ENCODE results near the gene SRF. TPM values are rescaled to one million over a fixed set of nuclear protein-coding genes. Genes with fewer than 3 reads are reported as not detected.

The SRF gene
- 0.74 and 0.99 TPM in 2 replicates for polyA plus RNA-seq

GRCh38 chr6:43170931-43171706 lies at the start of gene SRF:
Gene SRF (plus strand): TSS chr6:43171269. CDS start chr6:43171657, 388 bp downstream.

GRCh38 chr6:43181942-43182860 lies 11.1 kb downstream of the SRF start, which contains the start of gene CUL9:
Gene CUL9 (plus strand): TSS chr6:43182196. CDS start chr6:43184311, 2,115 bp downstream.

GRCh38 chr6:43228951-43229802 lies 58.1 kb downstream of the SRF start, which contains the start of gene DNPH1:
Gene DNPH1 (minus strand): TSS chr6:43229481. CDS start chr6:43229456, 25 bp downstream.

Other genes with a start within 250 kb of the SRF start
- 10.8 and 13.8 TPM in 2 replicates for gene CNPY3, start 241.8 kb upstream of the SRF start, polyA plus RNA-seq
- gene GNMT, start 210.5 kb upstream of the SRF start, polyA plus RNA-seq = 0.85 TPM in 1 of 2 replicates, not detected in the other
- 1.8 and 3.6 TPM in 2 replicates for gene PEX6, start 192.1 kb upstream of the SRF start, polyA plus RNA-seq
- gene PPP2R5D, start 186.7 kb upstream of the SRF start, polyA plus RNA-seq = 14.2 and 30.0 TPM in 2 replicates
- 163 and 191 TPM in 2 replicates for gene MEA1, start 157.3 kb upstream of the SRF start, polyA plus RNA-seq
- gene KLHDC3, start 157.0 kb upstream of the SRF start, polyA plus RNA-seq = 23.8 and 31.7 TPM in 2 replicates
- 26.2 and 30.9 TPM in 2 replicates for gene RRP36, start 149.6 kb upstream of the SRF start, polyA plus RNA-seq
- 0.74 and 2.5 TPM in 2 replicates for gene CUL7, start 117.4 kb upstream of the SRF start, polyA plus RNA-seq
- gene MRPL2, start 111.8 kb upstream of the SRF start, polyA plus RNA-seq = 48.1 and 61.6 TPM in 2 replicates
- gene KLC4, start 111.6 kb upstream of the SRF start, polyA plus RNA-seq = 7.8 and 17.5 TPM in 2 replicates
- not detected in 2 replicates for gene PTK7, start 95.0 kb upstream of the SRF start, polyA plus RNA-seq
- gene CUL9, start 10.9 kb downstream of the SRF start, polyA plus RNA-seq = 2.7 and 5.5 TPM in 2 replicates
- gene DNPH1, start 58.2 kb downstream of the SRF start, polyA plus RNA-seq = 8.7 and 9.2 TPM in 2 replicates
- gene TTBK1, start 72.2 kb downstream of the SRF start, polyA plus RNA-seq = 0.62 and 0.66 TPM in 2 replicates
- gene SLC22A7, start 127.0 kb downstream of the SRF start, polyA plus RNA-seq = 0.63 TPM in 1 of 2 replicates, not detected in the other
- gene CRIP3, start 137.6 kb downstream of the SRF start, polyA plus RNA-seq = 1.6 and 2.4 TPM in 2 replicates
- 7.5 and 12.4 TPM in 2 replicates for gene ZNF318, start 198.4 kb downstream of the SRF start, polyA plus RNA-seq